Measurements from ENCODE around the gene FAM53C.

Gene FAM53C

DNA sequence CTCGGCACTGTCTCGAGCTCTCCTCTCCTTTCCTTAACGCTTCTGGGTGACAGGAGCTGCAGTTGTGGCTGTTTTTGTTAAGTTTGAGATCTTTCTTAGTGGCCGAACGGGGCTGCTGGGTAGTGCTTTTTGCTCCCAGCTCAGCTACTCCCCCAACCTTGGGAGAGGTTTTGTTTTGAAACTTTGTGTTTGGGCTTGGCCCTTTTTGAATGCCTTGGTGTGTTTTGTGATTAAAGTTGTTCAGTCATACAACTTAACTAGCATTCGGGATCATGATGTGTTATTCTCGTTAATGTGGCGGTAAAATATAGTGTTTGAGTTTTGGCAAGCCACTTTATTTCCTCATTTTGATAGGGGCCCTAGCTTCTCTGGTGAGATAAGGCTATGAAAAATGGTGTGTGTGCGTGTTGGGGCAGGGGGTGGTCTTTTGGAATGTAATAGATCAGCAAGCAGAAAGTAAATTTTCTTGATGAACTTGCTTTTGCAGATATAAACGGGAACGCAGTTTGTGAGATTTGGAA lies 15.6 kb downstream of the FAM53C start:
- ATAC-seq (replicated peaks; ENCODE audit: extremely low read depth, poor library complexity, severe bottlenecking) (no peak), DNase-seq (ENCODE audit: low spot score in 2 of 2) (no peak)
- H3K36me3 Mint-ChIP-seq (ENCODE audit: insufficient read depth): peaks cover 26% of the 10 kb centered on the region
- no peaks in the 10 kb centered on the region for H3K9me3 Mint-ChIP-seq
- peak overlapping the region; percentile 94 for H3K27ac Mint-ChIP-seq (ENCODE audit: low read depth)
- no peaks in the 10 kb centered on the region for H3K27me3 Mint-ChIP-seq
- H3K4me1 Mint-ChIP-seq: peaks cover 39% of the 10 kb centered on the region
- H3K4me3 Mint-ChIP-seq: peak overlapping the region; percentile 99

DNA sequence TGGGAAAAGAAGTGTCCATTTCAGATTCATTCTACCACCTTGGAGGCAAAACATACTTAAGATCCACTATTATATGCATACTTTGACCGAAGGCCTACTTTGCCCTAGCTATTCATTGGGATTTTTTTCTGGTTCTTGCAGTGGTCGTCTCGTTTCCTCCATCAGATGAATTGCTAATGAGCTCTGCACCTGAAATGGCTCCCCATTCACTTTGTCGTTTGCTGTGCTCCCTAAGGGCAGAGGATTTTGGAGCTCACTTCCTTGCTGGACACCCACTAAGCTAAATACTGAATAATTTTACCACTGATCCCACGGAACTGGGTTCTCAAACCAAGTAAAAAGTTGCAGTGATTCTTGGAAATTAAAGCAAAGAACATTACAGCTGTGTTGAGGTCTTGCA lies 16.3 kb downstream of the FAM53C start:
- no peak for DNase-seq (ENCODE audit: low spot score in 2 of 2)
- no peaks in the 10 kb centered on the region for H3K27me3 Mint-ChIP-seq
- peaks cover 25% of the 10 kb centered on the region for H3K36me3 Mint-ChIP-seq (ENCODE audit: insufficient read depth)
- H3K9me3 Mint-ChIP-seq: no peaks in the 10 kb centered on the region
- H3K4me1 Mint-ChIP-seq: peaks cover 39% of the 10 kb centered on the region
- peak overlapping the region; percentile 94 for H3K27ac Mint-ChIP-seq (ENCODE audit: low read depth)
- peak overlapping the region; percentile 99 for H3K4me3 Mint-ChIP-seq
- ATAC-seq (replicated peaks; ENCODE audit: extremely low read depth, poor library complexity, severe bottlenecking): no peak

DNA sequence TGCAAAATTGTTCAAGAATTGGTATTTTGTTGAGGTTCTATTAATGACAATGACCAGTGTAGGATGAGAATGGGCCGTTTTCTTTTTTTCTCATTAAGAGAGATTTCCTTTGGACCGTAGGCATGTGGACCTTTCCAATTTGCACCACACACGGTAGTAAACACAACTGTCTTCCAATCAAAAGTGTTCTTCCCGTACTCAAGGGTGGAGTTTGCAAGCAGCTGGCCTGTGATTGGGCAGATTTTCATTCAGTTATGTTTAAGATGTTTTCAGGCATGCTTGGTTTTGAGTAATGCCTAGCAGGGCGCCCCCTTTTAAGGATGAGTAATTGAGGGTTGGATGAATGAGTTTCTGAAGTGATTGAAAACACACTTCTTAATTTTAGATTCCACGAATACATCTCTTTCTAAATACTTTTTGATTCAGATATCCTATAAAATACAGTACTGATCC lies 16.9 kb downstream of the FAM53C start:
- H3K36me3 Mint-ChIP-seq (ENCODE audit: insufficient read depth): peaks cover 25% of the 10 kb centered on the region
- H3K4me3 Mint-ChIP-seq: peak overlapping the region; percentile 99
- no peaks in the 10 kb centered on the region for H3K27me3 Mint-ChIP-seq
- DNase-seq (ENCODE audit: low spot score in 2 of 2) (peak in 1 of 2 donors; percentile 36), ATAC-seq (replicated peaks; ENCODE audit: extremely low read depth, poor library complexity, severe bottlenecking) (peak; percentile 52)
- H3K4me1 Mint-ChIP-seq: peaks cover 43% of the 10 kb centered on the region
- H3K27ac Mint-ChIP-seq (ENCODE audit: low read depth): peak overlapping the region; percentile 94
- H3K9me3 Mint-ChIP-seq: no peaks in the 10 kb centered on the region

DNA sequence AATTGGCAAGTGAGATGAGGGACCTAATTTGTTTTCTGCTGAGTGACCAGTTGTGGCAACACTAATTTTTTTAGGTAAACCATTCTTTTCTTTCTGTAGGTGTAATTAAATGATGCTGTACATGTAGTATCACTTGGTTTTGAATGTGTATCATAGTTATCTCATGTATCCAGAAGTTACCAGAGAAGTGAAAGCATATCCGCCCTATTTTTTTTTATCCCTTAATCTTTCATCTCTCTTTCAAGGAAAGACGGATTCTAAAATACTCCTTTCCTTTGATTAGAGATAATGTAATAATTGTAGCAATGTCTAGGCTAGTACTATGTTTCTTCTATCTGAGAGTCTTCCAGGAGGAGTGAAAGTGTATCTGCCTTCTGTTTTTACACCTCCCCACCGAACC lies 21.6 kb downstream of the FAM53C start:
- Mint-ChIP-seq H3K4me1 (peaks cover 35% of the 10 kb centered on the region), H3K27me3 (no peaks in the 10 kb centered on the region), H3K36me3 (ENCODE audit: insufficient read depth) (peaks cover 8% of the 10 kb centered on the region), H3K9me3 (no peaks in the 10 kb centered on the region), H3K4me3 (no peak overlapping the region), H3K27ac (ENCODE audit: low read depth) (no peak overlapping the region)
- no peak for DNase-seq (ENCODE audit: low spot score in 2 of 2)
- ATAC-seq (replicated peaks; ENCODE audit: extremely low read depth, poor library complexity, severe bottlenecking): no peak

DNA sequence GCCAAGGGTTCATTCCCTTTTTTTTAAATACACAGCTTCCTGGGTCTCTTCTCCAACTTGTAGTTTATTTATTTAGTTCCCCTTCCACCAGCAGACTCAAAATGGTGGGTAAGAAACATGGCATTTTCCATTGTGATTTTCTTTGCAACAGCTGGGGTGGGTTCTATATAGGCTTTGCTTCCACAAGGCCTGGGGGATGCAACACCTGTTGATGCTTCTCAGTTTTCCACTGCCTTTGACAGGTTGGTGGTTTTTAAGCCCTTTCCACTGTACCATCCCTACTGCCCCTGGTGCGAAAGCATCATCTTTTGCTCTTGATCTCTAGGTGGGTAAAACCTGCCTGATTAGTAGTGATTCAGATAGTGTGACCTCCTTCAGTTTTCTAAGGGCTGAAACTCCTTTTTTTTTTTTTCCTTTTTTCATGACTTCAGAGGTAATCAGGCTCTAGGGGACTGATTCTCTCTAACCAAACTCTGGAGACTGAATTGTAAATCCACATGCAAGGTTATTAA lies 22.9 kb downstream of the FAM53C start:
- ATAC-seq (replicated peaks; ENCODE audit: extremely low read depth, poor library complexity, severe bottlenecking): no peak
- peak overlapping the region; percentile 72 for H3K27ac Mint-ChIP-seq (ENCODE audit: low read depth)

DNA sequence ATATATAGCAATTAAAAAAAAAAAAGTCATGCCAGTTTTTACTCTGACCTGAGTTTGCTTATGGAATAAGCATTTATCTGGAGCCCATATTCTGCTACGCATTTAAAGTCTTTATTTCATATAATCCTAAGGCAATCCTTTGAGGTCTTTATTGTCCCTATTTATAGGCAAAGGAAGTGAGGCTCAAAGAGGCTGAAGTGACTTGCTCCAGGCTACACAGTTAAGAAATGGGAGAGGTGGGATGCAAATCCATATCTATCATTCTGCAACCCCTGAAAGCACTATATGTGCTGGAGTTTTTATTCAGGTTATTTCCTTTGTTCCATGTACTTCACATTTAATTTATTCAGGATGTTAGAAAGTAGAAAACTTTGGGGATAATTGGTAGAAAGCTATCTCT lies 26.5 kb downstream of the FAM53C start:
- peaks cover 51% of the 10 kb centered on the region for H3K4me1 Mint-ChIP-seq
- DNase-seq (ENCODE audit: low spot score in 2 of 2): no peak
- H3K9me3 Mint-ChIP-seq: no peaks in the 10 kb centered on the region
- no peak overlapping the region for H3K27ac Mint-ChIP-seq (ENCODE audit: low read depth)
- H3K36me3 Mint-ChIP-seq (ENCODE audit: insufficient read depth): peaks cover 7% of the 10 kb centered on the region
- no peaks in the 10 kb centered on the region for H3K27me3 Mint-ChIP-seq
- no peak overlapping the region for H3K4me3 Mint-ChIP-seq
- ATAC-seq (replicated peaks; ENCODE audit: extremely low read depth, poor library complexity, severe bottlenecking): no peak

More for the DNA sequence above, 22.9 kb downstream of the FAM53C start:
- peaks cover 24% of the 10 kb centered on the region for H3K4me1 Mint-ChIP-seq
- H3K9me3 Mint-ChIP-seq: no peaks in the 10 kb centered on the region
- no peak for DNase-seq (ENCODE audit: low spot score in 2 of 2)
- H3K36me3 Mint-ChIP-seq (ENCODE audit: insufficient read depth): peaks cover 8% of the 10 kb centered on the region
- H3K4me3 Mint-ChIP-seq: peak overlapping the region; percentile 9
- H3K27me3 Mint-ChIP-seq: no peaks in the 10 kb centered on the region

DNA sequence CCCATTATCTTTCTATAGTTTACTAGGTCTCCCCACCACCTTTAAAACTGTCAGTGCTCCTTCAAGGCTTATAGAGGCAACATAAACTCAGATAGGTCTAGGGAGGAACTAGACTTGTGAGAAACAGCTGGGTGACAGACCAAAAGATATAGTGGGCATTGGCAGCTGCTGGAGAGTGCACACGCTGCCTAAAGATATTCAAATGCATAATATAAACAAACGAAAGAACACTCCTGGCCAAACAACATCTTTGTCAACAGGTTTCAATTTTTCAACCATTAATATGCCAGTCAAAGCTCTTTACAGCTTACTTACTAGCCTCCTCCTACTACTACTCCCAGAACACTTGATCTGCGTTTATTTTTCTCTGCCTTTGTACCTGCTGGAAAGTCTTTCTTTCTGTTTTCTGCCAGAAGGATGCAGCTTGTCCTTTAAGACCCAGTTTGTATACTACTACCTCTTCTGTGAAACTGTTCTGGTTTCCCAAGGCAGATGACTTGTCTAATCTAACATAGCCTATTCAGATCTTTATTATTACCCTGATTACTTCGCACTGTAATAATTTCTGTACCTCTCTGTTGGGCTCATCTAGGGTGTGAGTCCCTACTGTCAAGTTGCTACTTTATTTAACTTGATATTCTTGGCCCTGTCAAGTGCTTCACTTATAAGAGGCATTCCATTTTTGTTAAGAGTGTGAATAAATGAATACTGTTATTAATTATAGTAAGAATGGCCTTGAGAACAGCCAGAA lies 28.7 kb downstream of the FAM53C start:
- H3K27me3 Mint-ChIP-seq: no peaks in the 10 kb centered on the region
- no peaks in the 10 kb centered on the region for H3K9me3 Mint-ChIP-seq
- H3K4me3 Mint-ChIP-seq: no peak overlapping the region
- DNase-seq (ENCODE audit: low spot score in 2 of 2) (no peak), ATAC-seq (replicated peaks; ENCODE audit: extremely low read depth, poor library complexity, severe bottlenecking) (no peak)
- peaks cover 5% of the 10 kb centered on the region for H3K36me3 Mint-ChIP-seq (ENCODE audit: insufficient read depth)
- H3K4me1 Mint-ChIP-seq: peaks cover 39% of the 10 kb centered on the region
- H3K27ac Mint-ChIP-seq (ENCODE audit: low read depth): peak overlapping the region; percentile 30

DNA sequence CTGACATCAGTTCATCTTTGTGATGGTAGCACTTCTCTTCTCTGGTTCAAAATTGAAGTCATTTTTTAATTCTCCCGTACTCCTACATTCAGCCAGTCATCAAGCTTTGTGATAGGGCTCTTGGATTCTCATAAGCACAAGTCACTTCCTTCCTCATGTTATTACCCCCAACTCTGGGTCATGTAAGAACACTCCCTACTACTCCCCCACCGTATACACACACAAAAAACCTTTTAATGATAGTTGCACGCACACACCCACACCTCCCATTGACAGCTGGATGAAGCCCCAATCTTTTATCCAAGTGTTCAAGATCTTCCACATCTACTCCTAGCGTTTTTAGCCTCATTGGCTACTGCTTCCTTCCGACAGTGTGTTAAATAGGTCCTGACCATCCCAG lies 31.2 kb downstream of the FAM53C start:
- no peaks in the 10 kb centered on the region for H3K27me3 Mint-ChIP-seq
- DNase-seq (ENCODE audit: low spot score in 2 of 2): no peak
- H3K9me3 Mint-ChIP-seq: no peaks in the 10 kb centered on the region
- peak overlapping the region; percentile 2 for H3K4me3 Mint-ChIP-seq
- peaks cover 36% of the 10 kb centered on the region for H3K4me1 Mint-ChIP-seq
- no peak for ATAC-seq (replicated peaks; ENCODE audit: extremely low read depth, poor library complexity, severe bottlenecking)
- H3K27ac Mint-ChIP-seq (ENCODE audit: low read depth): peak overlapping the region; percentile 18
- peaks cover 16% of the 10 kb centered on the region for H3K36me3 Mint-ChIP-seq (ENCODE audit: insufficient read depth)

DNA sequence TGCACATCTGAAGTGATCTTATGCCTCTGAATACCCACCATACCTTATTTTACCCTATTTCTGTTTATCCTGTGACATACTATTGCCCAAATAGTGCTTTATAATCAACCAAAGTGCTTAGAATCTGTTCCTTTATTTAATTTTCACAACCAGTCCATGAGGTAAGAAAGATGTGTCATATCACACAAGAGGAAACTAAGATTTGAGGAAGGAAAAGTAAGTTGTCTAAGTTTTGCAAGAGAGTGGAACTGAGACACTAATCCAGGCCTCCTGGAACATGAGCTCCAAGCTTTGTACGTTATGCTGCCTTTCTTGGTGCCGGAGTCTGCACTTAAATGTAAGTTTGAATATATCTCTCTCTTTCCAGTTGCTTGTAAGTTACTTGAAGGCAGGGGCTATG lies 31.6 kb downstream of the FAM53C start:
- Mint-ChIP-seq H3K36me3 (ENCODE audit: insufficient read depth) (peaks cover 19% of the 10 kb centered on the region), H3K4me1 (peaks cover 33% of the 10 kb centered on the region), H3K27me3 (no peaks in the 10 kb centered on the region), H3K9me3 (no peaks in the 10 kb centered on the region), H3K27ac (ENCODE audit: low read depth) (peak overlapping the region; percentile 18), H3K4me3 (peak overlapping the region; percentile 2)
- ATAC-seq (replicated peaks; ENCODE audit: extremely low read depth, poor library complexity, severe bottlenecking) (peak; percentile 28), DNase-seq (ENCODE audit: low spot score in 2 of 2) (no peak)

DNA sequence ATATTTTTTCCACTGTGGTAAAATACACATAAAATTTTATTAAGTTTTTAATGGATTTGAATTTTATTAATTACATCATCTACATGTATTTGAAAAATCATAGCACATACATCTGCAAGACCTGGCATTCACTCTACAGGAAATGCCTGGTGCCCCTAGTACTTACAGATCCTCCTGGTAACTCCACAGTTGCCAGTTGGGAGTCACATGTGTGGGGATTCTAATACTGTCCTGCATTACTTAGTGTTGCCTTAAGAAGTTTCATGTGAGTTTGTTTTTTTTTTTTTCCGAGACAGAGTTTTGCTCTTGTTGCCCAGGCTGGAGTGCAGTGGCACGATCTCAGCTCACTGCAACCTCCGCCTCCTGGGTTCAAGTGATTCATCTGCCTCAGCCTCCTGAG lies 32.5 kb downstream of the FAM53C start:
- no peak for DNase-seq (ENCODE audit: low spot score in 2 of 2)
- H3K27ac Mint-ChIP-seq (ENCODE audit: low read depth): no peak overlapping the region

DNA sequence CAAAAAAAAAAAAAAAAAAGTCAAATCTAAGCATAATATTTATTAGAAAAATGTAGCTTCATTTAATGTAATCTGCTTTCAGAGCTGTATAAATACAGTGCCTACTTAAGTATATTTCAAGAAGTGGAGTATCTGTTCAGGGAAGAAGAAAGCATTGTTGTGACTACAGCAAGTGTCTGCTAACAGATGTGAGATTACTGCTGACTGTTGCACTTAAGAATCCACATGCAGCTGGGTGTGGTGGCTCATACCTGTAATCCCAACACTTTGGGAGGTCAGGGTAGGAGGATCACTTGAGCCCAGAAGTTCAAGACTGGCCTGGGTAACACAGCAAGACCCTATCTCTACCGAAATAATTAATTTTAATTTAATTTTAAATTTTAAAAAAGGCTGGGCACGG lies 33.4 kb downstream of the FAM53C start:
- peaks cover 27% of the 10 kb centered on the region for H3K4me1 Mint-ChIP-seq
- H3K9me3 Mint-ChIP-seq: no peaks in the 10 kb centered on the region
- no peaks in the 10 kb centered on the region for H3K27me3 Mint-ChIP-seq
- DNase-seq (ENCODE audit: low spot score in 2 of 2) (no peak), ATAC-seq (replicated peaks; ENCODE audit: extremely low read depth, poor library complexity, severe bottlenecking) (no peak)
- H3K36me3 Mint-ChIP-seq (ENCODE audit: insufficient read depth): peaks cover 33% of the 10 kb centered on the region
- no peak overlapping the region for H3K4me3 Mint-ChIP-seq
- H3K27ac Mint-ChIP-seq (ENCODE audit: low read depth): no peak overlapping the region

More for the DNA sequence above, 32.5 kb downstream of the FAM53C start:
- Mint-ChIP-seq H3K9me3 (no peaks in the 10 kb centered on the region), H3K36me3 (ENCODE audit: insufficient read depth) (peaks cover 26% of the 10 kb centered on the region), H3K27me3 (no peaks in the 10 kb centered on the region), H3K4me3 (no peak overlapping the region), H3K4me1 (peaks cover 33% of the 10 kb centered on the region)
- ATAC-seq (replicated peaks; ENCODE audit: extremely low read depth, poor library complexity, severe bottlenecking): no peak

DNA sequence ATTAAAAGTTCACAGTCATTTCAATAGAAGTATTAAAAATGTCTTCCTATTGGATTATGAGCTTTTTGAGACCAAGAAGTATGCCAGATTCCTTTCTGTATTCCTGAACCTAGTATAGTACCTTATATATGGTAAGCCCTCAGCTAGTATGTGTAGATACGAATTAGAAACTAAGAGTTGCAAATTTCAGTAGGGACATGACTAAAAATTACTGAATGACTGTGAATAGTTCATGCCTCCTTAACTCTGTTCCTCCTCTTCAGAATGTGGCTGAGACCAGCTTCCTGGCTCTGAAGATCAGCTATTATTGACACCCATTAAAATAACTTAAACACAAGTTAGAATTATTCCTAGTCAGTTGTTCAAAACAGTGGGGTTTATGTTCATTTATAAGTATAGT lies 34.2 kb downstream of the FAM53C start:
- ATAC-seq (replicated peaks; ENCODE audit: extremely low read depth, poor library complexity, severe bottlenecking): no peak

DNA sequence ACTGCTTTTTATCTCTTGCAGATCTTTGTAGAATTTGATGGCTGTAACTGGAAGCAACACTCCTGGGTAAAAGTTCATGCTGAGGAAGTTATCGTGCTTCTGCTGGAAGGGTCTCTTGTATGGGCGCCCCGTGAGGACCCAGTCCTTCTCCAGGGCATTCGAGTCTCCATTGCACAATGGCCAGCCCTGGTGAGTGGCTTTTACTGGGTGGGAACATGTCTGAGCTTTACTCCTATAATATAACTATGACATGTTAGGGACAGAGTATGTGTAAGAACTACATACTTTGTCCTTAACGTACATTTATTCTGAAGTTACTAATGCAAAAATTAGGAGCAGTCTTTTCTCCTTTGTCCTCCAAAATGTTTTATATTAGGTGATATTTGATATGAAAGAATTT lies 34.6 kb downstream of the FAM53C start:
- H3K9me3 Mint-ChIP-seq: no peaks in the 10 kb centered on the region
- DNase-seq (ENCODE audit: low spot score in 2 of 2): no peak
- H3K27me3 Mint-ChIP-seq: no peaks in the 10 kb centered on the region
- H3K4me1 Mint-ChIP-seq: peaks cover 21% of the 10 kb centered on the region
- H3K36me3 Mint-ChIP-seq (ENCODE audit: insufficient read depth): peaks cover 43% of the 10 kb centered on the region
- H3K4me3 Mint-ChIP-seq: no peak overlapping the region
- no peak for ATAC-seq (replicated peaks; ENCODE audit: extremely low read depth, poor library complexity, severe bottlenecking)
- no peak overlapping the region for H3K27ac Mint-ChIP-seq (ENCODE audit: low read depth)

More for the DNA sequence above, 34.2 kb downstream of the FAM53C start:
- Mint-ChIP-seq H3K27ac (ENCODE audit: low read depth) (no peak overlapping the region), H3K9me3 (no peaks in the 10 kb centered on the region), H3K4me1 (peaks cover 21% of the 10 kb centered on the region), H3K4me3 (no peak overlapping the region), H3K36me3 (ENCODE audit: insufficient read depth) (peaks cover 39% of the 10 kb centered on the region), H3K27me3 (no peaks in the 10 kb centered on the region)
- no peak for DNase-seq (ENCODE audit: low spot score in 2 of 2)
